ENCODE data around the gene LOX.

LOX gene

DNA sequence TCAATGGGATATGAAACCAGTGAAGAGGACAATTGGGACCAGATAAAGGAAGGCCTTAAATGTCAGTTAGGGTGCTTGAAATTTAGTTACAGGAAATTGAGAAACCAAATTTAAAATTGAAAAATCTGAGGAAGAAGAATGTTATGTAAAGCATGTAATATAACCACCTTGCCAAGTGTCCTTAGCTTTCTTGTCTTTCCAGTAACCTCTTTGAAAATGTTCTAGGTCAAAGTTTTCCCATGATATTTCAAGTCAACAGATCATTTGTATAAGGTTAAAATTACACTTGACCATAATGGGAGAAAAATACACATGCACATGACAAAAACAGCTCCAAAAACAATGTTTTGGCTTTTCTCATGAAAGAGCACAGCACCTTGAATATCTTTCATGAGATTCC lies 21.1 kb downstream of the LOX start:
- no peak for DNase-seq (ENCODE audit: low read depth)
- TF ChIP-seq, protein P1, sequence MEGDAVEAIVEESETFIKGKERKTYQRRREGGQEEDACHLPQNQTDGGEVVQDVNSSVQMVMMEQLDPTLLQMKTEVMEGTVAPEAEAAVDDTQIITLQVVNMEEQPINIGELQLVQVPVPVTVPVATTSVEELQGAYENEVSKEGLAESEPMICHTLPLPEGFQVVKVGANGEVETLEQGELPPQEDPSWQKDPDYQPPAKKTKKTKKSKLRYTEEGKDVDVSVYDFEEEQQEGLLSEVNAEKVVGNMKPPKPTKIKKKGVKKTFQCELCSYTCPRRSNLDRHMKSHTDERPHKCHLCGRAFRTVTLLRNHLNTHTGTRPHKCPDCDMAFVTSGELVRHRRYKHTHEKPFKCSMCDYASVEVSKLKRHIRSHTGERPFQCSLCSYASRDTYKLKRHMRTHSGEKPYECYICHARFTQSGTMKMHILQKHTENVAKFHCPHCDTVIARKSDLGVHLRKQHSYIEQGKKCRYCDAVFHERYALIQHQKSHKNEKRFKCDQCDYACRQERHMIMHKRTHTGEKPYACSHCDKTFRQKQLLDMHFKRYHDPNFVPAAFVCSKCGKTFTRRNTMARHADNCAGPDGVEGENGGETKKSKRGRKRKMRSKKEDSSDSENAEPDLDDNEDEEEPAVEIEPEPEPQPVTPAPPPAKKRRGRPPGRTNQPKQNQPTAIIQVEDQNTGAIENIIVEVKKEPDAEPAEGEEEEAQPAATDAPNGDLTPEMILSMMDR (IDR thresholded peaks at IDR 0.05; ENCODE audit: low read length, missing control alignments): no peak
- no peak overlapping the region for H3K4me3 ChIP-seq (replicated peaks; ENCODE audit: low read depth, low read length)

- DNase-seq (ENCODE audit: low read depth): no peak
- no peak overlapping the region for H3K4me3 ChIP-seq (replicated peaks; ENCODE audit: low read depth, low read length)
- TF ChIP-seq, protein P1 (IDR thresholded peaks at IDR 0.05; ENCODE audit: low read length, missing control alignments): no peak
These were observed 23.8 kb downstream of the LOX start for GRCh38 chr5:122054266-122054665.

DNA sequence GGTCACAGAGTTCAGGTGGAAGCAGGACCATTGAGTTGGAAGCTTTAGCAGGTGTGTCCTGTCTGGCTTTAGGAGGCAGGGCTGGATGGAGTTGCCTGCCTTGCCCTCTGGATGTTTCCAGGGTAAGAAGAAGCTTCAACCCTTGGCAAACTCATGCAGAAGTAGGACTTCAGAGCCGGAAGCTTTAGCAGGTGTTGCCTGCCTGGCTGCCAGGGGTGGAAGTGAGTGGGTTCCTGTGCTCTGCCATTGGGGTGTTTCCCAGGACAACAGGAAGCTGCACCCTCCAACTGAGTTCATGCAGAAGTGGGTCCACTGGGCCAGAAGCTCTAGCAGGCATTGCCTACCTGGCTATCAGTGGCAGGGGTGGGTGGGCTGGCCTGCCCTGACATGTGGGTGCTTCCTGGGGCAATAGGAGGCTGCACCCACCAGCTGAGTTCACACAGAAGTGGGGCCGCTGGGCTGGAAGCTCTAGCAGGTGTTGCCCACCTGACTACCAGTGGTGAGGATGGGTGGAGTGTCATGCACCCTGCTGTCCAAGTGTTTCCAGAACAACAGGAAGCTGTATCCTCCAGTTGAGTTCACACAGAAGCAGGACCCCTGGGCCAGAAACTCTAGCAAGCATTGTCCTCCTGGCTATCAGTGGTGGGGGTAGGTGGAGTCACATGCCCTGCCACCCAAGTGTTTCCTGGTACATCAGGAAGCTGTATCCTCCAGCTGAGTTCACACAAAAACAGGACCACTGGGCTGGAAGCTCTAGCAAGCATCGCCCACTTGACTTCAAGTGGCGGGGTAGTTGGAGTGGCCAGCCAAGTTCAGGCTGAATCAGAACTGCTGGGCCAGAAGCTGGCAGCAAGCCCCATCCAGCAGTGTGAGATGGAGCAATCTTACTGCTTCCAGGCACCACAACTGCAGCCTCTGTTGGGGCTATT lies 24.6 kb downstream of the LOX start:
- no peak overlapping the region for H3K4me3 ChIP-seq (replicated peaks; ENCODE audit: low read depth, low read length)
- TF ChIP-seq, protein P1 (IDR thresholded peaks at IDR 0.05; ENCODE audit: low read length, missing control alignments): no peak
- peak; percentile 44 for DNase-seq (ENCODE audit: low read depth)

DNA sequence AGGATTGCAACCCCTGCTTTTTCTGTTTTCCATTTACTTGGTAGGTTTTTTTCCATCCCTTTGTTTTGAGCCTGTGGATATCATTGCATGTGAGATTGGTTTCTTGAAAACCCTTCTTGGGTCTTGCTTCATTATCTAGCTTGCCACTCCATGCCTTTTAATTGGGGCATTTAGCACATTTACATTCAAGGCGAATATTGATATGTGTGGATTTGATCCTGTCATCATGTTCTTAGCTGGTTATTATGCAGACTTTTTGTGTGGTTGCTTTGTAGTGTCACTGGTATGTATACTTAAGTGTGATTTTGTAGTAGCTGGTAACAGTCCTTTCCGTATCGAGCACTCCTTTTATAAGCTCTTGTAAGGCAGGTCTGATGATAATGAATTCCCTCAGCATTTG lies 26.5 kb downstream of the LOX start:
- TF ChIP-seq, protein P1 (IDR thresholded peaks at IDR 0.05; ENCODE audit: low read length, missing control alignments): no peak
- DNase-seq (ENCODE audit: low read depth): no peak

DNA sequence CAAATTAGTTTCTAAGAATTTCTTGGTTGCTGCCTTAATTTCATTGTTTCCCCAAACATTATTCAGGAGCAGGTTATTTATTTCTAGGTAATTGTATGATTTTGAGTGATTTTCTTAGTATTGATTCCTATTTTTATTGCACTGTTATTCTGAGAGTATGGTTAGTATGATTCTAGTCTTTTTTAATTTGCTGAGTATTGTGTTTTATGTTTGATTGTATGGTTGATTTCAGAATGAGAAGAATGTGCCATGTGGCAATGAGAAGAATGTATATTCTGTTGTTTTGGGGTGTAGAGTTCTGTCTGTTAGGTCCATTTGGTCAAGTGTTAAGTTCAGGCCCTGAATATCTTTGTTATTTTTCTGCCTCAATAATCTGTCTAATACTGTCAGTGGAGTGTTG lies 27.1 kb downstream of the LOX start:
- DNase-seq (ENCODE audit: low read depth): no peak
- TF ChIP-seq, protein P1 (IDR thresholded peaks at IDR 0.05; ENCODE audit: low read length, missing control alignments): no peak
- H3K4me3 ChIP-seq (replicated peaks; ENCODE audit: low read depth, low read length): no peak overlapping the region

More for the DNA sequence above, 26.5 kb downstream of the LOX start:
- H3K4me3 ChIP-seq (replicated peaks; ENCODE audit: low read depth, low read length): no peak overlapping the region

DNA sequence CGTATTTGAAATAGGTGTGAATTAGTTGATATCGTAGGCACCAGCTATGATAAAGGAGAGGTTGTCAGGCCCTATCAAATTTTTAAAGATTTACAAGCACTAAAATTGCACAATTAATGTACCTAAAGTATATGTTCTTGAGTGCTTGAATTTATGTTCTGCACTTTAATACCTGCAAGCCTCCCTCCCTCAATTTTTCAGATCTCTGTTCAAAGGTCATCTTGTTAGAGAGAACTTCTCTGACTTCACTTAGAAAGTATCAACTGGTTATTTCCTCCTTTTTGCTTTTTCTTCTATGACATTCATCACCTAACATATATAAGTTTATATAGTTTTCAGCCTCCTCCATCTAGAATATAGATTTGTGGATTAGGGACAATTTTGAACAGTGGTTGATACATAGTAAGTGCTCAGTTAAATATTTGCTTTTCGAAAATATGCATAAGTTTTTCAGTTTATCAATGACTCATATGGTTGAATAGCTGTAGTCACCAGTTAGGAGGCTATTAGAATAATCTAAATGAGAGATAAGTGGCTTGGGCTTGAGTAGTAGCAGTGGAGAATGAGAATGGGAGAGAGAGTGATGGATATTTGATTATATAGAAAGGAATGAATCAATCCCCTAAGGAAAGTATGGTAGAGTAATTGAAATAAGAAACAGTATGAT lies 37.3 kb downstream of the LOX start:
- no peak overlapping the region for H3K4me3 ChIP-seq (replicated peaks; ENCODE audit: low read depth, low read length)
- DNase-seq (ENCODE audit: low read depth): no peak
- TF ChIP-seq, protein P1 (IDR thresholded peaks at IDR 0.05; ENCODE audit: low read length, missing control alignments): no peak
